Vagina (tissue), 2 donors: ENCODE results near the gene STXBP4.

ENCODE experiments used
- POLR2A ChIP-seq, 2 donors: fragments of 450-650 bp; IDR thresholded peaks; one replicate each; pipeline ENCODE4 v1.6.1; 2017; ENCODE audit warnings: antibody characterized with exemption in 2 of 2, mild to moderate bottlenecking in 2 of 2, moderate library complexity in 2 of 2
- POLR2AphosphoS5 ChIP-seq, 2 donors: sonication (generic); formaldehyde crosslinking; IDR thresholded peaks; one replicate each; pipeline ENCODE4 v1.9.0; 2017; ENCODE audit warnings: antibody characterized with exemption in 2 of 2, mild to moderate bottlenecking in 2 of 2, low read depth in 1 of 2; ENCODE audit not compliant: insufficient read depth in 1 of 2
- TF ChIP-seq, protein P1 (sequence below), 3 experiments: fragments of 450-650 bp in 2 of 3; fragments of 200-600 bp in 1 of 3; sonication (generic) in 1 of 3; IDR thresholded peaks; one replicate each; pipeline ENCODE4 v1.5.1; 2017 to 2019; ENCODE audit warnings: antibody characterized with exemption in 3 of 3, mild to moderate bottlenecking in 2 of 3, moderate library complexity in 2 of 3

DNA sequence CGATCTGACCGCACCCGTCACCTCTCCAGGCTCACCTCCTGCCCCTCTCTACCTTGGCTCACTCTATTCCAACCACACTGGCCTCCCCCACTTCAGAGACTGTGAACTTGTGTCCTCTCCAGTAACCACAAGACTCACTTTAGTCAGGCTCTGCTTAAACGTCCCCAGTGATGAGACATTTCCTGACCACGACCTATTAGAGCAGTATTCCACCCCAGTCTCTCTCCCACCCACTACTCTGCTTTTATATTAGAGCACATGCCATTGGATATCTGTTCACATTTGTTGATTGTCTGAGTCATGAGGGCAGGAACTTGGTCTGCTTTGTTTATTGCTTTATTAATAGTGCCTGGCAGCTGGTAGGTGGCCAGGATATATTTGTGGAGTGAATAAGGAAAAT lies 20.2 kb upstream of the STXBP4 start:
- TF ChIP-seq, protein P1, sequence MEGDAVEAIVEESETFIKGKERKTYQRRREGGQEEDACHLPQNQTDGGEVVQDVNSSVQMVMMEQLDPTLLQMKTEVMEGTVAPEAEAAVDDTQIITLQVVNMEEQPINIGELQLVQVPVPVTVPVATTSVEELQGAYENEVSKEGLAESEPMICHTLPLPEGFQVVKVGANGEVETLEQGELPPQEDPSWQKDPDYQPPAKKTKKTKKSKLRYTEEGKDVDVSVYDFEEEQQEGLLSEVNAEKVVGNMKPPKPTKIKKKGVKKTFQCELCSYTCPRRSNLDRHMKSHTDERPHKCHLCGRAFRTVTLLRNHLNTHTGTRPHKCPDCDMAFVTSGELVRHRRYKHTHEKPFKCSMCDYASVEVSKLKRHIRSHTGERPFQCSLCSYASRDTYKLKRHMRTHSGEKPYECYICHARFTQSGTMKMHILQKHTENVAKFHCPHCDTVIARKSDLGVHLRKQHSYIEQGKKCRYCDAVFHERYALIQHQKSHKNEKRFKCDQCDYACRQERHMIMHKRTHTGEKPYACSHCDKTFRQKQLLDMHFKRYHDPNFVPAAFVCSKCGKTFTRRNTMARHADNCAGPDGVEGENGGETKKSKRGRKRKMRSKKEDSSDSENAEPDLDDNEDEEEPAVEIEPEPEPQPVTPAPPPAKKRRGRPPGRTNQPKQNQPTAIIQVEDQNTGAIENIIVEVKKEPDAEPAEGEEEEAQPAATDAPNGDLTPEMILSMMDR (IDR thresholded peaks at IDR 0.05), result no peak
- TF ChIP-seq POLR2AphosphoS5 (IDR thresholded peaks at IDR 0.05; ENCODE audit: insufficient read depth in 1 of 2, low read depth in 1 of 2), result no peak
- TF ChIP-seq POLR2A (IDR thresholded peaks at IDR 0.05), result no peak
